PC-9 (cell line): ENCODE data around the gene AAR2.

ENCODE experiments used
- EZH2 ChIP-seq: fragments of 200-600 bp; sonication (generic); IDR thresholded peaks from 2 replicates; pipeline ENCODE4 v1.8.0; 2017; ENCODE audit warnings: antibody characterized with exemption, low read depth
- TF ChIP-seq, protein P1 (sequence below): fragments of 200-600 bp; sonication (generic); conservative IDR thresholded peaks from 2 replicates; pipeline ENCODE4 v1.6.1; 2017; ENCODE audit warnings: mixed run types, antibody characterized with exemption, mild to moderate bottlenecking, moderate library complexity

DNA sequence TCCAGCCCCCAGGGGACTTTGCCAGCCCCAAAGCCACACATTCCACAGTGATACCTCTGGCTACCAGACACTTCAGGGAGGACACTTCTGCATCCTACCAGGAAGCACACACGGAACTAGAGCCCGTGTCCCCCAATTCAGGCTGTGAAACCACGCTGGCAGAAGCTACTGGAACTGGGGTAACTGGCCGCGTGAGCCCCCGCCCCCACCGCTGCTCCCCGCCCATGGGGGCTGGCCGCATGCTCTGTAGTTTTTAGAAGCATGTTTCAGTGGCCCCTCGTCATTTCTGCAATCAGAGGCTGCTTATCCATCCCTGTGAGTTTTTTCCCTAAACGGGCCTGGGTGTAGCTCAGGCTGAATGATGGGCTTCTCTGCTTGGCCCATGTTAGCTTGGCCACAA, 28.7 kb upstream of the AAR2 start:
- TF ChIP-seq, protein P1, sequence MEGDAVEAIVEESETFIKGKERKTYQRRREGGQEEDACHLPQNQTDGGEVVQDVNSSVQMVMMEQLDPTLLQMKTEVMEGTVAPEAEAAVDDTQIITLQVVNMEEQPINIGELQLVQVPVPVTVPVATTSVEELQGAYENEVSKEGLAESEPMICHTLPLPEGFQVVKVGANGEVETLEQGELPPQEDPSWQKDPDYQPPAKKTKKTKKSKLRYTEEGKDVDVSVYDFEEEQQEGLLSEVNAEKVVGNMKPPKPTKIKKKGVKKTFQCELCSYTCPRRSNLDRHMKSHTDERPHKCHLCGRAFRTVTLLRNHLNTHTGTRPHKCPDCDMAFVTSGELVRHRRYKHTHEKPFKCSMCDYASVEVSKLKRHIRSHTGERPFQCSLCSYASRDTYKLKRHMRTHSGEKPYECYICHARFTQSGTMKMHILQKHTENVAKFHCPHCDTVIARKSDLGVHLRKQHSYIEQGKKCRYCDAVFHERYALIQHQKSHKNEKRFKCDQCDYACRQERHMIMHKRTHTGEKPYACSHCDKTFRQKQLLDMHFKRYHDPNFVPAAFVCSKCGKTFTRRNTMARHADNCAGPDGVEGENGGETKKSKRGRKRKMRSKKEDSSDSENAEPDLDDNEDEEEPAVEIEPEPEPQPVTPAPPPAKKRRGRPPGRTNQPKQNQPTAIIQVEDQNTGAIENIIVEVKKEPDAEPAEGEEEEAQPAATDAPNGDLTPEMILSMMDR, result no peak
- no peak for TF ChIP-seq EZH2
